CD14-positive monocyte (primary cell): Measurements from ENCODE around the gene GRB7. TPM values are rescaled to one million over a fixed set of nuclear protein-coding genes. Genes with fewer than 3 reads are reported as not detected.

Experiments
- DNase-seq, 3 donors: peaks; one replicate each; pipeline ENCODE4 v3.0.0-alpha.2; 2011 to 2022
- H2AFZ ChIP-seq: 2 replicates; pipeline ENCODE4 v1.6.0; 2012; ENCODE audit warnings: mild to moderate bottlenecking, low read depth, low read length, inconsistent platforms; ENCODE audit not compliant: insufficient read depth, poor library complexity, severe bottlenecking
- H3K27ac ChIP-seq, 2 donors: 1 replicate in 1 of 2; 2 replicates in 1 of 2; pipeline ENCODE4 v1.5.1; 2012 to 2013; ENCODE audit warnings: low read length in 2 of 2, control low read depth in 1 of 2, inconsistent platforms in 1 of 2, low read depth in 1 of 2, mild to moderate bottlenecking in 1 of 2
- H3K27me3 ChIP-seq, 2 donors: one replicate each; pipeline versions ENCODE4 v1.6.0 to v1.6.1; 2011 to 2013; ENCODE audit warnings: low read length in 2 of 2; ENCODE audit not compliant: control insufficient read depth in 2 of 2, insufficient read depth in 2 of 2
- H3K36me3 ChIP-seq, 2 donors: replicated peaks in 1 of 2; 1 replicate in 1 of 2; 2 replicates in 1 of 2; pipeline versions ENCODE4 v1.5.1 to v1.6.1; 2012 to 2013; ENCODE audit warnings: low read length in 2 of 2, control low read depth in 1 of 2, inconsistent platforms in 1 of 2, mild to moderate bottlenecking in 1 of 2; ENCODE audit not compliant: insufficient read depth in 2 of 2, control insufficient read depth in 1 of 2
- H3K4me1 ChIP-seq, 2 donors: 1 replicate in 1 of 2; 2 replicates in 1 of 2; pipeline versions ENCODE4 v1.5.1 to v1.6.1; 2012 to 2013; ENCODE audit warnings: low read length in 2 of 2, control low read depth in 1 of 2, inconsistent platforms in 1 of 2, mild to moderate bottlenecking in 1 of 2, moderate library complexity in 1 of 2; ENCODE audit not compliant: insufficient read depth in 2 of 2, control insufficient read depth in 1 of 2
- H3K4me2 ChIP-seq: replicated peaks from 2 replicates; pipeline ENCODE3; 2012; ENCODE audit warnings: low read length, moderate library complexity, mild to moderate bottlenecking; ENCODE audit not compliant: poor library complexity, severe bottlenecking; ENCODE audit errors: extremely low read depth
- H3K4me3 ChIP-seq, 3 experiments: fragments of 200-600 bp in 1 of 3; sonication (generic) in 1 of 3; replicated peaks in 1 of 3; 1 replicate in 2 of 3; 2 replicates in 1 of 3; pipeline ENCODE4 v1.5.1; 2011 to 2013; ENCODE audit warnings: low read length in 3 of 3, mild to moderate bottlenecking in 3 of 3, control low read depth in 2 of 3, low read depth in 2 of 3, inconsistent platforms in 1 of 3, moderate library complexity in 1 of 3
- H3K79me2 ChIP-seq: 2 replicates; pipeline ENCODE4 v1.6.0; 2012; ENCODE audit warnings: mild to moderate bottlenecking, control low read depth, inconsistent platforms, low read length, moderate library complexity; ENCODE audit not compliant: insufficient read depth
- H3K9ac ChIP-seq: 2 replicates; pipeline ENCODE4 v1.6.0; 2017; ENCODE audit warnings: low read length, mild to moderate bottlenecking; ENCODE audit not compliant: insufficient read depth, poor library complexity, severe bottlenecking
- H3K9me3 ChIP-seq, 2 donors: replicated peaks in 1 of 2; 1 replicate in 1 of 2; 2 replicates in 1 of 2; pipeline versions ENCODE4 v1.5.1 to v1.6.1; 2012 to 2013; ENCODE audit warnings: low read length in 2 of 2, control low read depth in 1 of 2; ENCODE audit not compliant: control insufficient read depth in 1 of 2, insufficient read depth in 1 of 2
- H4K20me1 ChIP-seq: 2 replicates; pipeline ENCODE4 v1.6.0; 2012; ENCODE audit warnings: mild to moderate bottlenecking, low read length, control low read depth, moderate library complexity; ENCODE audit not compliant: insufficient read depth
- H3K27ac Mint-ChIP-seq, 7 donors: one replicate each; pipeline ENCODE4 v1.8.0; 2020; ENCODE audit warnings: mild to moderate bottlenecking in 7 of 7, mixed read lengths in 7 of 7, moderate library complexity in 6 of 7, inconsistent platforms in 2 of 7
- H3K27me3 Mint-ChIP-seq, 3 donors: one replicate each; pipeline ENCODE4 v1.8.0; 2021 to 2022; ENCODE audit warnings: low read depth in 3 of 3, mild to moderate bottlenecking in 3 of 3, mixed read lengths in 3 of 3, moderate library complexity in 3 of 3, inconsistent platforms in 1 of 3
- H3K36me3 Mint-ChIP-seq, 2 donors: one replicate each; pipeline ENCODE4 v1.8.0; 2020; ENCODE audit warnings: mixed read lengths in 2 of 2, inconsistent platforms in 1 of 2, mild to moderate bottlenecking in 1 of 2
- H3K4me1 Mint-ChIP-seq: one replicate; pipeline ENCODE4 v1.8.0; 2020; ENCODE audit warnings: mild to moderate bottlenecking, mixed read lengths
- H3K4me3 Mint-ChIP-seq, 2 donors: one replicate each; pipeline ENCODE4 v1.8.0; 2020; ENCODE audit warnings: mild to moderate bottlenecking in 2 of 2, mixed read lengths in 2 of 2, moderate library complexity in 1 of 2
- H3K9me3 Mint-ChIP-seq, 7 donors: one replicate each; pipeline ENCODE4 v1.8.0; 2020 to 2022; ENCODE audit warnings: mixed read lengths in 7 of 7, mild to moderate bottlenecking in 6 of 7, moderate library complexity in 6 of 7, inconsistent platforms in 2 of 7
- WGBS: methylation state at CpG from one replicate; pipeline ENCODE4 v1.1.5; 2013; ENCODE audit warnings: missing lambda C conversion rate; ENCODE audit not compliant: insufficient coverage; 5-methylcytosine and 5-hydroxymethylcytosine counted together
- intact Hi-C, 2 donors: fragments of 100-400 bp; cut with micrococcal nuclease; formaldehyde crosslinking; loops; one replicate each; pipeline versions ENCODE4 v1.15.0 to v1.15.1; 2023
- polyA plus RNA-seq, 3 donors: library from polyadenylated mRNA; depleted of rRNA in 1 of 3; unstranded in 2 of 3; stranded (reverse) in 1 of 3; fragments of 300-500 nt in 2 of 3; fragments of >200 nt in 1 of 3; fragmentation: Illumina TruSeq in 2 of 3; gene quantifications; 1 replicate in 2 of 3; 2 replicates in 1 of 3; pipeline ENCODE4 v1.2.3, GENCODE V29; 2012 to 2021
- TF ChIP-seq, protein P1 (sequence below): fragments of 200-600 bp; IDR thresholded peaks from one replicate; pipeline ENCODE4 v1.8.0; 2022; ENCODE audit warnings: antibody characterized with exemption, mild to moderate bottlenecking

GRB7 gene
- polyA plus RNA-seq, 3 donors, result not detected

DNA sequence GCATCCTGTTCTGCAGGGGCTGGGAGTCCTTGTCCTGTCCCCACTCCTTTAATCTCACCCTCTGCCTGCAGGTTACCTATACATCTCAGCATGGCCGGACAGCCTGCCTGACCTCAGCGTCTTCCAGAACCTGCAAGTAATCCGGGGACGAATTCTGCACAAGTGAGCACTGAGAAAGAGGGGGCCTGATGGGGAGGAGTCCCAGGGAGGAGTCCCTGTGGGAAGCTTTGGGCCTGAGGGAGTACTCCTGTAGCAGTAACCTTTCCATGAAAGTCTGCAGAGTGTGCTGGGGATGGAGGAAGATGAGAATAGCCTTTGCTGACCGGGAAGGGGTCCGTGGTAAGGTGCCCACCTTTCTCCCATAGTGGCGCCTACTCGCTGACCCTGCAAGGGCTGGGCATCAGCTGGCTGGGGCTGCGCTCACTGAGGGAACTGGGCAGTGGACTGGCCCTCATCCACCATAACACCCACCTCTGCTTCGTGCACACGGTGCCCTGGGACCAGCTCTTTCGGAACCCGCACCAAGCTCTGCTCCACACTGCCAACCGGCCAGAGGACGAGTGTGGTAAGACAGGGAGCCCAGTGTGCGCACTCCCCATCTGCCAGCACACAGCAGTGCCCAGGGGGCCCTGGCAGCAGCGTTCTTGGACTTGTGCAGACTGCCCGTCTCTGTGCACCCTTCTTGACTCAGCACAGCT, 22.2 kb upstream of the GRB7 start:
- no peaks in the 10 kb centered on the region for H3K79me2 ChIP-seq
- no peak overlapping the region for H3K4me3 ChIP-seq
- TF ChIP-seq, protein P1, sequence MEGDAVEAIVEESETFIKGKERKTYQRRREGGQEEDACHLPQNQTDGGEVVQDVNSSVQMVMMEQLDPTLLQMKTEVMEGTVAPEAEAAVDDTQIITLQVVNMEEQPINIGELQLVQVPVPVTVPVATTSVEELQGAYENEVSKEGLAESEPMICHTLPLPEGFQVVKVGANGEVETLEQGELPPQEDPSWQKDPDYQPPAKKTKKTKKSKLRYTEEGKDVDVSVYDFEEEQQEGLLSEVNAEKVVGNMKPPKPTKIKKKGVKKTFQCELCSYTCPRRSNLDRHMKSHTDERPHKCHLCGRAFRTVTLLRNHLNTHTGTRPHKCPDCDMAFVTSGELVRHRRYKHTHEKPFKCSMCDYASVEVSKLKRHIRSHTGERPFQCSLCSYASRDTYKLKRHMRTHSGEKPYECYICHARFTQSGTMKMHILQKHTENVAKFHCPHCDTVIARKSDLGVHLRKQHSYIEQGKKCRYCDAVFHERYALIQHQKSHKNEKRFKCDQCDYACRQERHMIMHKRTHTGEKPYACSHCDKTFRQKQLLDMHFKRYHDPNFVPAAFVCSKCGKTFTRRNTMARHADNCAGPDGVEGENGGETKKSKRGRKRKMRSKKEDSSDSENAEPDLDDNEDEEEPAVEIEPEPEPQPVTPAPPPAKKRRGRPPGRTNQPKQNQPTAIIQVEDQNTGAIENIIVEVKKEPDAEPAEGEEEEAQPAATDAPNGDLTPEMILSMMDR, result no peak
- H3K27ac ChIP-seq, result no peak overlapping the region
- Mint-ChIP-seq H3K27me3 (peaks cover 0 to 5% (median 2%) of the 10 kb centered on the region in 3 donors), H3K36me3 (no peaks in the 10 kb centered on the region), H3K9me3 (no peaks in the 10 kb centered on the region), H3K4me1 (peaks cover 2% of the 10 kb centered on the region), H3K4me3 (no peak overlapping the region), H3K27ac (no peak overlapping the region)
- intact Hi-C loops, result no loop called here
- peaks cover 0 to 4% of the 10 kb centered on the region in 2 donors for H3K4me1 ChIP-seq
- H3K9ac ChIP-seq, result no peak overlapping the region
- no peaks in the 10 kb centered on the region for H3K9me3 ChIP-seq
- H2AFZ ChIP-seq, result no peak overlapping the region
- H3K4me2 ChIP-seq, result no peak overlapping the region
- H4K20me1 ChIP-seq, result no peaks in the 10 kb centered on the region
- DNase-seq, result no peak
- 91% methylated on average over 14 of the region's 18 CpGs for WGBS
- no peaks in the 10 kb centered on the region for H3K36me3 ChIP-seq
- no peaks in the 10 kb centered on the region for H3K27me3 ChIP-seq

- Mint-ChIP-seq H3K4me1 (peaks cover 2% of the 10 kb centered on the region), H3K9me3 (no peaks in the 10 kb centered on the region), H3K27me3 (peaks cover 0 to 5% (median 2%) of the 10 kb centered on the region in 3 donors), H3K27ac (no peak overlapping the region), H3K4me3 (no peak overlapping the region), H3K36me3 (no peaks in the 10 kb centered on the region)
- Histone ChIP-seq H3K79me2 (no peaks in the 10 kb centered on the region), H3K27ac (no peak overlapping the region), H3K27me3 (no peaks in the 10 kb centered on the region), H3K4me3 (no peak overlapping the region), H3K9ac (no peak overlapping the region), H3K4me1 (peaks cover 0 to 4% of the 10 kb centered on the region in 2 donors), H3K4me2 (no peak overlapping the region), H2AFZ (no peak overlapping the region), H3K9me3 (no peaks in the 10 kb centered on the region), H4K20me1 (no peaks in the 10 kb centered on the region), H3K36me3 (no peaks in the 10 kb centered on the region)
- 97% methylated on average over 9 of the region's 15 CpGs for WGBS
- TF ChIP-seq, protein P1, result no peak
- no peak for DNase-seq
- intact Hi-C loops, result no loop called here
These were observed 21.5 kb upstream of the GRB7 start for GRCh38 chr17:39716073-39716818.
